ENCODE results near the gene NDUFB7.
"Not testable (repeated sequence)": the region's sequence is repeated elsewhere in the genome, so short reads cannot be mapped to it uniquely, and the experiment has no call there.

Gene NDUFB7

DNA sequence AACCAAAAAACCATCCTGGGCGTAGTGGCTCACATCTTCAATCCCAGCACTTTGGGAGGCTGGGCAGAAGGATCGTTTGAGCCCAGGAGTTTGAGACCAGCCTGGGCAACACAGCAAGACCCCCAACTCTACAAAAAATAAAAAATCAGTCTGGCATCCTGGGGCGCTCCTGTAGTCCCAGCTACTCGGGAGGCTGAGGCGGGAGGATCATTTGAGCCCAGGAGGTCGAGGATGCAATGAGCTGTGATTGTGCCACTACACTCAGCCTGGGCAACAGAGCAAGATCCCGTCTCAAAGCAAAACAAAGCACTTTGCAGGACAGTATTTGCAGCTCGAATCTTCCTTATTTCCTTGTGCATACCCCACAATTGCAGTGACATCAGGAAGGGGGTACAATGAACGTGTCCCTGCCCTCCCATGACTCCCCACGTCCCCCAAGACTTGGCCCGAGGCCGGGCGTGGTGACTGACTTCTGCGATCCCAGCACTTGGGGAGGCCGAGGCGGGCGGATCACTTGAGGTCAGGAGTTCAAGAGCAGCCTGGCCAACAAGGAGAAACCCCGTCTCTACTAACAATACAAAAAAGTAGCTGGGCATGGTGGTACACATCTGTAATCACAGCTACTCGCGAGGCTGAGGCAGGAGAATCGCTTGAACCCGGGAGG lies 870 bp downstream of the NDUFB7 start:
- DNase-seq = no peak

DNA sequence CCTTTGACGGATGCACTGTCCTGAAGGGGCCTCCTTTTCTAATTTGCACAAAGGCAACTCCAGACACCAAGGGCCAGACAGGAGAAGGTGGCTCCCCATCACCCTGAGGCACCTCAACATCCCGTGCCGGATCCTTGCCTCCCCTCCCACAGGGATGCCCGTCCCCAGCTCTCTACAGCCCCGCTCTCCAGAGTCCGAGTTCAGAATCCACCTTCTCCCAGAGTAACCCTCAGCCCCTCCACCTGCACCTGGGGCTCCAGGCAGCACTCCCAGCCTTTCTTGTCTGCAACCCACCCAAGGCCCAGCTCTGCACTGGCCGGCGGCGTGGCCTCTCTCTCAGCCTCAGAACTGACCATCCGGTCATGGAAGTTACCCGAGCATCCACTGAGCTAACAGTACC lies 4.8 kb downstream of the NDUFB7 start:
- DNase-seq = no peak

DNA sequence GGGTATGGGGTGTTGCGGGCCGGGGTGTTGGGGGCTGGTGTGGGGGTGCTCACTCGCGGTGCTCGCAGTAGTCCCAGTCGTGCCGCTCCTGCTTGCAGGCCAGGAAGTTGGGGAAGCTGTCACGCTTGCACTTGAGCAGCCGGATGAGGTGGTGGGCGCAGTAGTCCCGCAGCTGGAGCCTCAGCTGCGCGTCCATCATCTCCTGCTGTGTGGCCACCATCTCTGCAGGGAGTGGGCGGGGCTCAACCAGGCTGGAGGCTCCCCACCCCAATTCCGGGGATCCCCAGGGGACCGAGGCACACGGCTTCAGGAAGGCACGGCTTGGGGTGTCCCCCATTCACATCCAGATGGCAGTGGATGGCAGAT lies 5.2 kb downstream of the NDUFB7 start:
- no peak for DNase-seq

DNA sequence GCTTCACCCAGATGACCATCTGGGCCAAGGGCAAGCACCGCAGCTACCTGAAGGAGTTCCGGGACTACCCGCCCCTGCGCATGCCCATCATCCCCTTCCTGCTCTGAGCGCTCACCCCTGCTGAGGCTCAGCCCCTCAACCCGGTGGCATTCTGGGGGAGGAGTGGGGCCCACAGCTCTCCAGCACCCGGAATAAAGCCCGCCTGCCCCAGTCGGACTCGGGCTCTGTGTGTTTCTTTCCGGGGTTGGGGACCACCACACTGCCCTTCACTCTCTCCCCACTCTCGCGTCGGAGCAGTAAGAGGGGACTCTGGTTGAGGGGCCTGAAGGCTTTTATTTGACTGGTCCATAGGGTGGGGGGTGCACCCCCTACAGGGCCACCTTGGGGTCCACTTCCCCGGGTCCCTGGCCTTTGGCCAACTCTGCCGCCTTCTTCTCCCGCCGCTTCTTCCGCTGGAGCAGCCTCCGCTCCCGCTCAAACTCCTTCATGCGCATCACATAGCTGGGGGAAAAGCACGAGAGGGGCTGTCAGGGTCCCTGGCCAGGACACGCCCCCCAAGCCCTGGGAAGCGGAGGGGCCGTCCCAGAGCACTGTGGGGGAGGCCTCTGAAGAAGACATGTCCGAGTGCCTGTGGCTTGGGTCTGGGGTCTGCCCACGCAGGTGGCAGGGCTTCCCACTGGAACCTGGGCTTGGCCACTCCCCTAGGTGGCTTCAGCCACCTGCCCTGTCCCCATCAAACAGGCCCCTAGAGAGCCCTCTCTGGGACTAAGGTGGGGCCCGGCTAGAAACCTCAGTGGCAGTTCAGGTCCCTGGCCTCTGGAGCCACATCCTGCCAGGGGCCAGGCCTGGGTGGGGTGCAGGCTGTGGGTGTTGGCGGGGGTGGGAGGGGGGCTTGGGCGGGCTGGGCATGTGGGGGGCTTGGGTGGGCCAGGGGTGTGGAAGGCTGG lies 5.8 kb downstream of the NDUFB7 start:
- DNase-seq = no peak

DNA sequence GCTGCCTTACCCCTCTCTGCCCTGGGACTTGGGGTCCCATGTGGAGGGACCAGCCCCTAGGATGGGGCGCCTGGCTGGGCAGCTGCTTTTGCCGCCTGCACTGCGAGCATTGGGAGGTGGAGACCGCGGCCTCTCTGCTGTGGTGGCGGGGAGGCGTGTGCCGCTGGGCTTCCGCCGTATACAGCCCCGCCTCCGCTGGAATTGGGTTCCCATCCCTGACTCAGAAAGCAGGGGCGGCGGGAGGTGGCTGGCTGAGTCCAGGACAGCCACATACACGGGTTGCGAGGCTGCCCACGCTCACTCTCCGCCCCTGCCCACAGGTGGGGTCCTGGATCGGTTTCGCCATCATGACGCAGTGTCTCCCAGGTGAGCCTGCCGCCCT lies 6.6 kb downstream of the NDUFB7 start:
- no peak for DNase-seq

DNA sequence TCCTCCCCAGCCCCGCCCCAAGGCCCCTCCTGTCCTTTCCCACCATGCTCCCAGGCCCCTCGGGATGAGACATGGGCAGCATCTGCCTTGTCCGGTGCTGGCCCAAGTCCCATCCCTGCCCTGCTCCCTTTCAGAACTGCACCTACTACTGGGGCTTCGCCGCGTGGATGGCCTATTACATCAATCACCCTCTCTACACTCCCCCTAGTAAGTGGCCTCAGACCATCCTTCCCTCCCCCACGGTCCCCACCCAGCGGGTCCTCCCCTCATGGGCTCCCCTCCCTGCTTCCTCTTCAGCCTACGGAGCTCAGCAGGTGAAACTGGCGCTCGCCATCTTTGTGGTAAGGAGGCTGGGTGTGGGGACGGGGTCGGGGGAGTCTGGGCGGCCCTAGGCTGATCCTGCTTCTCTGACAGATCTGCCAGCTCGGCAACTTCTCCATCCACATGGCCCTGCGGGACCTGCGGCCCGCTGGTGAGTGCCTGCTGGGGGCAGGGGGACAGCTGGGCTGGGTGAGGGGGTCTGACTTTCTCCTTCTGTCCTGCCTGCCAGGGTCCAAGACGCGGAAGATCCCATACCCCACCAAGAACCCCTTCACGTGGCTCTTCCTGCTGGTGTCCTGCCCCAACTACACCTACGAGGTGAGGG lies 7.1 kb downstream of the NDUFB7 start:
- not testable (repeated sequence) for DNase-seq

DNA sequence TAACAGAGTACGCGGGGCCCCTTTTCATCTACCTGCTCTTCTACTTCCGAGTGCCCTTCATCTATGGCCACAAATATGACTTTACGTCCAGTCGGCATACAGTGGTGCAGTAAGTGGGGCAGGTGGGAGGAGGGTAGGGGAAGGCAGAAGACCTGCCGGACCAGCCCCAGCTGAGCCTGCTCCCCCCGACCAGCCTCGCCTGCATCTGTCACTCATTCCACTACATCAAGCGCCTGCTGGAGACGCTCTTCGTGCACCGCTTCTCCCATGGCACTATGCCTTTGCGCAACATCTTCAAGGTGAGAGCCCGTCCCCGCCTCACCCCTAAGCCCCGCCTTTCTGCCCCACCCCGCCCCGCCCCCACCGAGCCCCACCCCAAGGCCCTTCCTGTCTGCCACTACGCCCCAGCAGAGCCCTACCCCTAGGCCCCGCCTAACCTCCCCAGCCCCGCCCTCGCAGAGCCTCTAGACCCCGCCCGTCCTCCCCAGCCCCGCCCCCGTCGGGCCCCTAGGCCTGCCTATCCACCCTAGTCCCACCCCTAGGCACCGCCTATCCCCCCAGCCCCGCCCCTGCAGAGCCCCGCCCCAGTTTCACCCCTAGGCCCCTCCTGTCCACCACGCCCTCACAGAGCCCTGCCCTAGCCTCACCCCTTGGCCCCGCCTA lies 7.7 kb downstream of the NDUFB7 start:
- no peak for DNase-seq

DNA sequence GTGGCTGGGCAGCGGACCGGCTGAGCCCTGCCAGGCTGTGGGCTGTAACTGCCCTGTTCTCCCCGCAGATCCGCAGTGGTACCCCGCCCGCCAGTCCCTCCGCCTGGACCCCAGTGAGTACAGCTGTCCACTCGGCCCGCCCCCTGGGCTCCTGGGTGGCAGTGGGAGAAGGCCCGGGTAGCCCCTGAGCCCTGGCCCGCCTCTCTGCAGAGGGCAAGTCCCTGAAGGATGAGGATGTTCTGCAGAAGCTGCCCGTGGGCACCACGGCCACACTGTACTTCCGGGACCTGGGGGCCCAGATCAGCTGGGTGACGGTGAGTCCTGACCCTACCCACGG lies 8.3 kb downstream of the NDUFB7 start:
- DNase-seq = no peak

DNA sequence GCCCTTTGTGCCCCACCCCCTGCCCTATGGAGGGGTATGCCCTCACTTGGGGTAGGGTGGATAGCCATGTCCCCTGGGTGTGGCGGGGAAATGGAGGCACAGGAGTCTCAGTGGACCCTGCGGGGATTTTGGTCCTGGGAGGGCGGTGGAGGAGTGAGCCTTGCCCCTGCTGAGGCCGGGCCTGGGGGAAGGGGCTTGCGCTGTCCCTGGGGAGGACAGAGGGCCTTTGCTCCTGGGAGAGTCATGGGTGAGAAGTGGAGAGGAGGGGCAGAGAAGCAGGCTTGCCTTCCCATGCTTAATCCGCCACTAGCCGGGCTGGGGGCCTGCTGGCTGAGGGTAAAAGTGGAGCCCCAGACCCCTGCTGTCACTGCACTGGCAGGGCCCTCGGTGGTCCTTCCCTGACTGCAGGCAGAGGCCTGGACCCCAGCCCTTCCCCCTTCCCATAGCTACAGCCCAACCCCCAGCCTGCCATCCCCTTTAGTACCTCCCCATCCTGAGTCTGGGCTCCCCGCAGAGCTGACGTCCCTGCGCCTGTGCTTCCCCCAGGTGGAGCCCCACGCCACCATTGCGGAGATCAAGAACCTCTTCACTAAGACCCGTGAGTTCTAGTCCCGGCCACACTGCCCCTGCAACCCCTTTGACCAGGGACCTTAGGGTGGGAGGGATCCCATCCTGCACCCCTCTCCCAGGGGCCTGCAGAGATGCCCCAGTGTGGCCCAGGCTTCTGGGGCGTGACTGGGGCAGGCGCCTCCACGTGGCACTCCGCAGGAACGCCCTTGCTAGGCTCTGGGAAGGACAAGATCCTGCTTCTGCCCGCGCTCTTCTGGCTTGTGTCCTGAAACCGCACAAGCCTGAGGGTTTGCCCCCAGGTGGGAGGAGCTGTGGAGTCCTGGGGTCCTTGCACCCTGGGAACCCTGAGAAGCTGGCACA lies 8.9 kb downstream of the NDUFB7 start:
- no peak for DNase-seq

DNA sequence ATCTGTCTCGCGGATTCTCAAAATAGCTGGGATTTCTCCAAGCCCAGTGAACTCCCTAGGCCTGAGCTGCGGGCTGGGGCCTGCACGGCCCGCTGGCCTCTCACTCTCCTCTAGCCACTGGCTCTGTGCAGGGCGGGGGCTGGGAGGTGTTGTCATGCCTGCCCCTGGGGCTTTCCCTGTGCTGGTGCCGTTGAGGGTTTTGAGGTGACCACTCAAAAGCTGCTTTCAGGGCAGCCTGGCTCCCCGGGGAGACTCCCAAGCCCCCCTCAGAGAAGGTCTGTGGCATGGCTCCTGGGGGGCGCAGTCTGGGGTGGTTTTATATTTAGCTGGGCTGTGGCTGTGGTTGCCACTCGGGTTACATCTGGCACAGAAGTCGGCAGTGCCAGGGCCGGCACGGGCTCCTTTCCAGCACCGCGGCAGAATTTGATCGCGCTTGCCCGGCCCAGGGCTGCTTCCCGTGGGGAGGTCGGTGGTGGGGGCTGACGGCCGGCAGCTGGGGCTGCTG lies 10.0 kb downstream of the NDUFB7 start:
- DNase-seq = peak; percentile 69

DNA sequence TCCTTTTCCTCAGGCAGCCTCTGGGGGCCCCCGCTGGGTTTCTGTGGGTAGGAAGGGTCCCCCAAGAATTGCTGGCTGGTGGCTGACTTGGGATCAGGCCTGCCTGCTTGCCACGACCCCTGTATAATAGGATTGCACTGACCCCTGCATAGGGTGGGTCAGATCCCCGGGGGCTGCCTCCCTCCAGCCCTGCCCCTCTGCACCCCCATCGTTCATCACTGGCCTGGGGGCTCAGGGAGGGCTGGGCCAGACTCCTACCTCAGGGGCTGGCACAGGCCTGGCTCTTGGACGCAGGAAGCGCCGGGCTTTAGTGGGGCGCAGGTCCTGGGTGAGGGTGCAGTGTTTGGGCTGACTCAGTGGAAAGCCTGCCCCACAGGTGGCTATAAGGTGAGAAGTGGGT lies 10.6 kb downstream of the NDUFB7 start:
- no peak for DNase-seq

DNA sequence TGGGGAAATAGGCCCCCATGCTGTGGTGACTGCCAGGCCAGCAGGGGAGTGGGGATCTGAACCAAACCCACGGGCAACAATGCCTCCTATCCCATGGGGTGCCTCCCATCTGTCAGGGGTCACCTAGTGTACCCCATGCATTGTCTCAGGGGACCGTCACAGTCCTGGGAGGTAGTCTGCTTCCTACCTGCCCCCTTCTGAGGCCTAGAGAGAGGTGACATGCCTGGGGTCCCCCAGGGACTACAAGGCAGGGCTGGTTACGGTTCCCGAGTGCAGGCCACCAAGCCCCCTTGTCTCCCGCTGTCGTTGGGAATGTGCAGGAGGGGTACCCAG lies 11.1 kb downstream of the NDUFB7 start:
- no peak for DNase-seq

DNA sequence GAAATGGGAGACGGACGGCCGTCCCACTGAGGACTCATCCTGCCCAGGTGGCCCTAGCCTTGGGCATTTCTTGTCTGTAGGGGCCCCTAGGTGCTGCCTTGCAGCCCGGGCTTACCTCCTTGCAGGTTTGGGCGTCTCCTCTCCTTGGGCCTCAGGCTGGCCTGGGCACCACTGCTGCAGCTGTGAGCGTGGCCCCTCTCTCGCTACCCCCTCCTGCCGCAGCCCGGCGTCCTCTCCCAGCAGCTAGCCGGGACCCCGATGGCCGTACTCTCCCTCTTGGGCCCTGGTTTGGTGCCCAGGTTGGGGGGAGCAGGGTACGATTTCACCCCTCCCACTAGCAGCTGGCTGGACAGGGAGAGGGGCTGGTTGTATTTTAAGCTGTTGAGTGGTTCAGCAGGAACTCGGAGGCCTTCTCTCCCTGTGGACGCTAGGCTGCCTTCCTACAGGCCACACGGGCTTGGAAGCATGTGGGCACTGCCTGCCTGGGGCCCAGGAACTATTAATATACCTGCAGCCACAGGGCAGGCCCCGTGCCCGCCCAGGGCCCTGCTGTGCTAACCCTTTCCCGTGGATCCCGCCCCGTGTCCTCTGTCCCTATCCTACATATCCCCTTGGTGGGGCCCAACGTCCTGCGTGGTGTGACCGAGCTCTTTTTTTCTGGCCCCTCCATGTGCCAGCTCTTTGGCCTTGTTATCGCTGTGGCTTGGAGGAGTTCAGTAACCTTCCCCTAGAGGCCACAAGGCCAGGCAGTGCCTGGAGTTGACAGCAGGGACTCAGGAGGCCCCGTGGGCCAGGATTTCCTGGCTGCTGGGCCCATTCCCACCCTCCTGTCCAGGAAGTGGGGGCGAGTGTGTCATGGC lies 11.7 kb downstream of the NDUFB7 start:
- DNase-seq = no peak

DNA sequence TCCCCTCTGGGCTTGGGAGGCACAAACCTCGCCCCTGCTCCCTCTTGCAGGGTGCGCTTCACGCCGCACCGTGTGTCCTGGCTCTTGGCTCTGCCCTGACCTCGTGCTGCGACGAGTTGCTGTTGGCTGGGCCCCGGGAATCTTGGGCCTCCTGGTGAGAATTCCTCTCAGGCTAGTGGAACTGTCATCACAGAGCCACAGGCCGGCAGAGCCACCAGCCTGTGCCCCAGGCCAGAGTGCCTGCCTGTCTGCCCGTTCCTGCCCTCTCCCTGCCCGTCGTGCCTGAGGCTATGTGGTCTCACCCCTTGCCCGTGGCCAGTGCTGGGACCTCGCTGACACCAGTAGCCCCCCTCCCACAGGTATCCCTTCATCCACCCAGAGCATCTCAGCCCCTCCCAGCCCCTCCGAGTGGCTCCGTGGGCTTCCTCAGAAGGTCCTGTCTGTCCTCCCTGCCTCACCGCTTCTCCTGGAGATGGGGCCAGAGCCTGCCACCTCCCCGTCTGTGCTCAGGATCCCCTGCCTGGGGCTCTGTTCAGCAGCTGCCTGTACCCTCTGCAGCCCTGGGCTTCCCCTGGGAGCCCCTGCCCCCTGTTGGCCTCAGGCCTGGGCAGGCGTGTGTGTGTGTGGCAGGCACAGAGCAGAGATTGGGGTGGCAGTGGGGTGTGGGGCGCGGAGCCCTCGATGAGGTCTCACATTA lies 13.3 kb downstream of the NDUFB7 start:
- DNase-seq = no peak

DNA sequence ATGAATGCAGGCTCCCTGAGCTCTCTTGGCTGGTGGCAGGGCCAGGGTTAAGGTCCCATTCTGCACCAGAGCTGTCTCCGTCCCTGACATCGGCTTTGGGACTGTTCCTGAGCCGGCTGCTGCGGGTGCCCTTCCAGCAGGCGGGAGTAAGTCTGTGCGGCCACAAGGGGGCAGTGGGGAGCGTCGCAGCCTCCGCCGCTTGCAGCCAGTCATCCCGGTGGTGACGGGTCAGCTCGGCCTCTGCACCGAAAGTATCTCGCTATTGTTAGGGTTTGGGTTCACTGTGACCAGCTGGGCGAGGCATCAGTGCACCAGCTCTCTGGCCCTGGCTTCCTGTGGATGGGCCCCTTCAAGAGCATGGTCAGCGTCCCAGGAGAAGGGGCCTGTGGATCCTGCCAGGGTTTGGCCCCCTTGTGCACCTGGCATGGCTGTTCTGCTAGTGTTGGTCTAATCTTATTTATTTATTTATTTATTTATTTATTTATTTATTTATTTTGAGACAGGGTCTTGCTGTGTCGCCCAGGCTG lies 15.1 kb downstream of the NDUFB7 start:
- peak; percentile 83 for DNase-seq

DNA sequence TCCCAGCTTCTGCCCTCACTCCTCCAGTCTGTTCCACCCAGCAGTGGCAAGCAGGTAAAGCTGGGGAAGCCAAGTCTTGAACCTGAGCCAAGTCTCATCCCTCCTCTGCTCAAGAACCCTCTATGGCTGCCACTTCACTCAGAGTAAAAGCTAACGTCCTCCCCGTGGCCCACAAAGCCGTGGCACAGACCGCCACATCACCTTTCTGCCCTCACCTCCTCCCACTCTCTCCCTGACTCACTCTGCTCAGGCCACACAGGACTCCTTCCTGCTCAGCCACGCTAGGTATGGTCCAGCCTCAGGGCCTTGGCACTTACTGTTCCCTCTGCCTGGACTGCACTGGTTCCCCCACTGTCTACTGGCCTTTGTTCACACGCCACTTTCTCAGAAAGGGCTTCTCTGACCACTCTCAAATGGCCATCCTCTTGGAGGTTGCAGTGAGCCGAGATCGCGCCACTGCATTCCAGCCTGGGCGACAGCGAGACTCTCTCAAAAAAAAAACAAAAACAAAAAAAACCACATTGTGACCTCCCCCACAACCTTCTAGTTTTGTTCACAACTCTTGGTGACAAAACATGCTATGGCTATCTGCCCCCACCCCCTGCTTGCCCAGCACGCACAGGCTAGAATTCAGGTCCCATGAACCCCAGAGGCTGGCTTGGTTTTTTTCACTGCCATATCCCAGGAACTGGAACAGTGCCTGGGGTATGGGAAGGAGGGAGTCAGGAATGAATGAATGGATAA lies 15.8 kb downstream of the NDUFB7 start:
- no peak for DNase-seq

DNA sequence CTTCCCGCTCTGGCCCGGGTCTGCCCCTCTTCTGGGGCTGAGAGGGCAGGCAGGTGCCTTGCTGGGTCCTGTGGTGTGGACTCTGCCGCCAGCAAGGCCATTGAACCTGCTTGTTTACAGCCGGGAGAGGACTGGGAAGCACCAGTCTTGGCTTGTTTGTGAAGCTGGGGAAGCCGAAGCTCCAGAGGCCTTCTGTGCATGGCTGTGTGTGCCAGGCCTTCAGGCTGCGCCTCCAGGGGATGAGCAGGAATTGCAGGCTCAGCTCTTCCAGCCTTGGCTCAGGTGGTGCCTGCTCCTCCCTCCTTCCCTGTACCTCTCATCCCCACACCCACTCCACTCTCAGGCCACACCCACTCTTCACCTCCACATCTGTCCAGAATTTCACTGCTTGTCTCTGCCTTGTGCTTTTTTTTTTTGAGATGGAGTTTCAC lies 17.5 kb downstream of the NDUFB7 start:
- no peak for DNase-seq

DNA sequence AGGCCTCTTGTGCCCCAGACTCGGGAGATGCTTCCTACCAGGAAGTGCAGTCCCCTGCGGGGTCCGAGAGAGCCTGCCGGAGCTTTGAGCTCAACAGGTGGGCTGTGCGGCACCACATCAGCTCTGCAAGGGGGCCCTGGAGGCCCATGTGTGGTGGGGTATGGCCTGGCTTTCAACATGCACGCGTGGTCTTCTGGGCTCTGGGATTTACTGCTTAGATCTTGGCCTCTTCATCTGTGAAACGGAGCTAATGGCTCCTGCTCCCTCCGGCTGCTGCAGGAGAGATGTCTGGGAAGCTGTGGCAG lies 18.0 kb downstream of the NDUFB7 start:
- no peak for DNase-seq

DNA sequence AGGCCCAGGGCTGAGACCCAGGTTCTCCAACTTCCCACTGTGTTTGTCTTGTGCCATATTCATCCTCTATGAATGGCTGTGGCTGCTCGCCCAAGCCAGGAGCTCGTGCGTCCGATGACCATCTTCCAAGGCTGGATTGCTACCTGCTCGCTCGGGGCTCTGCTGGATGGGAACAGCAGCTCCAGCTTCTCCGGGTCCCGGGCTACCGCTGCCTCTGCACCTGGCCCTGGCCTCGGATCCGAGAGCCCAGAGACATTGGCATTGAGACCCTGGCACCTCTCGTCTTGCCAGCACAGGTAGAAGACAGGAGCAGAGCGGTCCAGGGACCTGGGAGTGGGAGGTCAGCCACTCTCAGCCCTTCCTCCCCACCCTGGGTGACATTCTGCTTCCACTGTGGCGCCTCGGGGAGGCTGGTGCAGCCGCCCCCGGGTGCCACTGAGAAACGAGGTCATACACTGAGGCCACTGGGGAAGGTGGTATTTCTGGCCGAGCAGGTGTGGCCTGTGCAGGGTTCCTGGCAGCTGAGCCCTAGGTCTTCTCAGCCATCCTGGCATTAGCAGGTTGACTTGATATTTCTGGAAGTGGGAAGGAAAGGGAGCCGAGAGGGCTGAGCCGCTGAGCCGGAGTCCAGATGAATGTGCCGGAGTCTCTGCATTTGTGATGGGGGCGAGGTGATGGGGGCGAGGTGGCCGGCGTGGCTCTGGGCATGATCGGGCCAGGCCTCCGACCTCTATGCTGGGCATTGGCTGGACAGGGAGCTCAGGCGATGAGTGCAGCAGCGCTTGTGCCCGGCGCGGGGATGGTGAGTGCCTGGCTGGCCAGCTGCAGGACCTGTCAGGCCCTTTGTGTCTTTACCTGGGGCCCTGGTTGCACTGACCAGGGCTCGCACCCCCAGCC lies 18.6 kb downstream of the NDUFB7 start:
- DNase-seq = no peak
